ENCODE measurements around the gene DAP. TPM values are rescaled to one million over a fixed set of nuclear protein-coding genes. Genes with fewer than 3 reads are reported as not detected.

Gene DAP
- total and polyA plus RNA-seq, 7 donors, result 25.7 to 131 (median 38.5) TPM

GRCh38 chr5:10690460-10691440 is 70.3 kb downstream of the DAP start:
- no peaks in the 10 kb centered on the region for H3K36me3 ChIP-seq
- no peaks in the 10 kb centered on the region for H3K27me3 ChIP-seq
- no peaks in the 10 kb centered on the region for H3K9me3 ChIP-seq
- peaks cover 0 to 19% (median 14%) of the 10 kb centered on the region in 4 donors for H3K4me1 ChIP-seq
- intact Hi-C loops (cut with DNase I), result loop anchor here (10.0 kb wide), 1 partner anchor 1334 kb away; no protein-coding TSS in a partner anchor
- H3K4me3 ChIP-seq, result no peak overlapping the region
- DNase-seq, result no peak
- TF ChIP-seq POLR2AphosphoS5 (IDR thresholded peaks at IDR 0.05), result no peak
- no peak for TF ChIP-seq CTCF (IDR thresholded peaks at IDR 0.05)
- no peak for TF ChIP-seq POLR2A (IDR thresholded peaks at IDR 0.05)
- TF ChIP-seq EP300 (IDR thresholded peaks at IDR 0.05), result no peak
- WGBS, 2 donors, result 95% methylated on average over 14 of the region's 14 CpGs
- no peak overlapping the region for H3K27ac ChIP-seq

DNA sequence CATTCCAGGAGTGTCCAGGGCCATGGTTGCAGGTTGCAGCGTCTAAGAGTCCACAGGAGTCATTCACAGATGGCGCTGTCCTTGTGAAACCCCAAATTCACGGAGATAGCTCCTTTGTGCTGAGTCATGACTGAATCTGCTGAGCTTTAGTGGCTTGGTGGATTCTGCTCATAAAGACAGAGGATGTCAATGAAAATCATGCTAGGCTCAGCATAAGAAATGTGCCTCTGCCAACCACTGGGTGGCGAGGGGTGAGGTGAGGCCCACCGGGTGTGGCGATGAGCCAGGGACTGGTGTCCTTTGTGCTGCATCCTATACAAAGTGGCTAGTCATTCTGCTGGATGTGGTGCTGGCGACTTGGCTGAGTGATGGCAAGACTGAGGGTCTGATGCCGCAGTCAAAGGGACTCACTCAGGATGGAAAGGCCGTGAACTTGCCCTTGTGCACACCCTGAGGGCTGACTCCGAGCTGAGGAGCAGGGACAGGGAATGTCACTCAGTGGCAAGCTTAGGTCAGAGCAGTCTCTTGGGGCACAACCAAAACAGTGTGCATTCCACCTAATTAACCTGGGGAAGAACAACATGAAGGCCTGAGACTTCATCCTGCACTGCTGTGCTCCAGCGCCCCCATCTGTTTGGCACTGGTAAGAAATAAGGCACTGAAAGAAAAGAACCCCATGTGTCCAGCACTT is 71.5 kb downstream of the DAP start:
- no peak for DNase-seq
- WGBS, 2 donors, result 88 to 93% methylated on average over 11 of the region's 11 CpGs
- Histone ChIP-seq H3K4me1 (peaks cover 0 to 7% (median 3%) of the 10 kb centered on the region in 4 donors), H3K36me3 (no peaks in the 10 kb centered on the region), H3K9me3 (no peaks in the 10 kb centered on the region), H3K27me3 (no peaks in the 10 kb centered on the region), H3K27ac (no peak overlapping the region), H3K4me3 (no peak overlapping the region)
- TF ChIP-seq EP300 (IDR thresholded peaks at IDR 0.05) (no peak), POLR2A (IDR thresholded peaks at IDR 0.05) (no peak), POLR2AphosphoS5 (IDR thresholded peaks at IDR 0.05) (no peak)
- intact Hi-C loops (cut with DNase I), result loop anchor here (10.0 kb wide), 1 partner anchor 1335 kb away; no protein-coding TSS in a partner anchor

DNA sequence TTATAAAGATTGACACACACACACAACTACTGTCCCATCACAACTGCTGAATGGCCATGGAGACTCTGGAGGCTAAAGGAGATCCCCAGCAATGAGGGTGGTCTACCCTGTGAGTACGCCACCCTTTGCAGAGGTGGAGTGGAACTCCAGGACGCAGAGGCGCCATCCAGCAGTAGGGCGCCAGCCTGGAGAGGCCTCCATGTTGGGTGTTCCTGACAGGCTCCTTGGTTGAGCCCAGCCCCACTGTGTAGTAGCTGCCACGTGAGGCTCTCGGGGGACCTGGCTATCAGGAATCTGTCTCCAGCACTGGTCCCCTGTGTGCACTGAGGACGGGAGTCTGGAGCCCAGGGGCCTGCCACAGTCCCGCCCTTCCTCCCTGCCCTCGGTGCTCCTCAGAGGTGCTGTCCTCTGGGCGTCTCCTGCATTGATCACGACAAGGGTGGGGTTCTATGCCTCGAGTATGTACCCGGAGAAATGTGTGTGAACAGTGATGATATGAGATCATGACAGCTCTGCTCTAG is 72.3 kb downstream of the DAP start:
- H3K36me3 ChIP-seq, result no peaks in the 10 kb centered on the region
- no peak overlapping the region for H3K4me3 ChIP-seq
- intact Hi-C loops (cut with DNase I), result no loop called here
- 97 to 98% methylated on average over 13 of the region's 13 CpGs for WGBS, 2 donors
- TF ChIP-seq CTCF (IDR thresholded peaks at IDR 0.05) (no peak), POLR2AphosphoS5 (IDR thresholded peaks at IDR 0.05) (no peak), POLR2A (IDR thresholded peaks at IDR 0.05) (no peak), EP300 (IDR thresholded peaks at IDR 0.05) (no peak)
- H3K27me3 ChIP-seq, result no peaks in the 10 kb centered on the region
- no peaks in the 10 kb centered on the region for H3K4me1 ChIP-seq
- no peaks in the 10 kb centered on the region for H3K9me3 ChIP-seq
- no peak for DNase-seq
- H3K27ac ChIP-seq, result no peak overlapping the region

DNA sequence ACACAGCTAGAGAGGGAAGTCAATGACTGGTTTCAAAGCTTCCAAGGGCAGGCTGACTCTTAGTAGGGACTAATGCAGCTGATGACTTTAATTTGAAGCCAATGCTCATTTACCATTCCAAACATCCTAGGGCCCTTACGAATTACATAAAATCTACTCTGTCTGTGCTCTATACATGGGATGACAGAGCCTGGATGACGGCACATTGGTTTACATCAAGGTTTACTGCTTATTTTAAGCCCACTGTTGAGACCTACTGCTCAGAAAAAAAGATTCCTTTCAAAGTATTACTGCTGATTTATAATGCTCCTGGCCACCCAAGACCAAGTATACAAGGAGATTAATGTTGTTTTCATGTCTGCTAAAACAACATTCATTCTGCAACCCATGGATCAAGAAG is 74.1 kb downstream of the DAP start:
- no peak overlapping the region for H3K4me3 ChIP-seq
- no peak for TF ChIP-seq CTCF (IDR thresholded peaks at IDR 0.05)
- no peak for TF ChIP-seq POLR2A (IDR thresholded peaks at IDR 0.05)
- TF ChIP-seq POLR2AphosphoS5 (IDR thresholded peaks at IDR 0.05), result no peak
- no peak for TF ChIP-seq EP300 (IDR thresholded peaks at IDR 0.05)
- H3K27ac ChIP-seq, result no peak overlapping the region
- intact Hi-C loops (cut with DNase I), result no loop called here
- DNase-seq, result no peak
- no peaks in the 10 kb centered on the region for H3K9me3 ChIP-seq
- no peaks in the 10 kb centered on the region for H3K4me1 ChIP-seq
- 96 to 98% methylated on average over 2 of the region's 2 CpGs for WGBS, 2 donors
- H3K27me3 ChIP-seq, result no peaks in the 10 kb centered on the region
- peaks cover 0 to 17% (median 3%) of the 10 kb centered on the region in 4 donors for H3K36me3 ChIP-seq

GRCh38 chr5:10685115-10685521 is 75.9 kb downstream of the DAP start:
- DNase-seq, result no peak
- H3K36me3 ChIP-seq, result peaks cover 0 to 35% (median 12%) of the 10 kb centered on the region in 4 donors
- H3K4me1 ChIP-seq, result no peaks in the 10 kb centered on the region
- H3K9me3 ChIP-seq, result no peaks in the 10 kb centered on the region
- no peak overlapping the region for H3K4me3 ChIP-seq
- no peak for TF ChIP-seq CTCF (IDR thresholded peaks at IDR 0.05)
- TF ChIP-seq POLR2AphosphoS5 (IDR thresholded peaks at IDR 0.05), result no peak
- no peak for TF ChIP-seq EP300 (IDR thresholded peaks at IDR 0.05)
- TF ChIP-seq POLR2A (IDR thresholded peaks at IDR 0.05), result no peak
- H3K27me3 ChIP-seq, result no peaks in the 10 kb centered on the region
- intact Hi-C loops (cut with DNase I), result no loop called here
- WGBS, 2 donors, result 80 to 90% methylated on average over 6 of the region's 6 CpGs
- H3K27ac ChIP-seq, result no peak overlapping the region
